Activated naive CD4-positive, alpha-beta T cell (primary cell): Measurements from ENCODE around the gene RUNX3.
"Not testable (repeated sequence)": the region's sequence is repeated elsewhere in the genome, so short reads cannot be mapped to it uniquely, and the experiment has no call there.

ENCODE experiments used
- DNase-seq, 4 experiments: peaks; one replicate each; lab custom pipeline; 2025; lab: John Stamatoyannopoulos, UW

RUNX3 gene

DNA sequence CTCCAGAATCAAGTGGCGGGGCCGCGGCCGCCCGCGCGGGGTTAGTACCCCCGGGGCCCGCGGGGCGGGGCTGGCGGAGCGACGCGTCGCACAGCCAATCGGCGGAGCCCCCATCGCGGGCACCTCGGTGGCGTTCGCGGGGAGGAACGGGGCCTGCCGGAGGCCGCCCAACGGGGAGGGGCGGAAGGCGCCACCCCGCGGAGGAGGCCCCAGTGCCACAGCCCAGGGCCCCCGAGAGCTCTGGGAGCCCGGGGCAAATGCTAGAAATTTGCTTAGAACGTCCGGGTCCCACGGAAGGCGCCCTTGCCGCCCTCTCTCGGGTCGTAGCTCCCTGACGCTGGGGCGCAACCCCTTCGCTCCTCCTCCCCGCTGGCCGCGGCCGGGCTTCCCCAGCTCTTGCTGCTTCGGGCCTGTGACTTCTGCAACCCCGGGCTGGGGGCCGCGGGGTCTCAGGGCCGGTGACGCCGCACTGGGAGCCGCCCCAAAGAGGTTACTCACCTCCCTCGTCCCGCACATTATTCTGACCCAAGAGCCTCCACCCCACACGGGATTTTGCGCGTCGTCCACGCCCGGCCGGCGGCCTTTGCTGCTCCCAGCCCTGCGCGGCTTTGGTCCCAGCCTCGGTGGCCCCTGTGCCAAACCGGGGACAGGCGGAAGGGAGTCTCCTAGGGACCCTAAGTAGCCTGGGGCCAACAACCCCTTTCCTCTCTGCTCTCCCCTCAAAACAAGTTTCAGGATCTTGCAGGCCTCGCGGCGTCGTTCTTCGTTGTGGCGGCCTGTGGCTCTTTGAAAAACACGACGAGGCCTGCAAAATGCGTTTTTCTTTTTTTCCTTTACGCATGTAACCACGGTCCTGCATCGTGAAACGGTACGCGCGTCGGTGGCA is at the start of gene RUNX3:
Gene RUNX3 (minus strand): TSS at position 17 of the 886 bp plus-strand sequence. CDS start 408 bp downstream, outside the sequence.
- peak; percentile 63 to 92 (median 78) for DNase-seq

DNA sequence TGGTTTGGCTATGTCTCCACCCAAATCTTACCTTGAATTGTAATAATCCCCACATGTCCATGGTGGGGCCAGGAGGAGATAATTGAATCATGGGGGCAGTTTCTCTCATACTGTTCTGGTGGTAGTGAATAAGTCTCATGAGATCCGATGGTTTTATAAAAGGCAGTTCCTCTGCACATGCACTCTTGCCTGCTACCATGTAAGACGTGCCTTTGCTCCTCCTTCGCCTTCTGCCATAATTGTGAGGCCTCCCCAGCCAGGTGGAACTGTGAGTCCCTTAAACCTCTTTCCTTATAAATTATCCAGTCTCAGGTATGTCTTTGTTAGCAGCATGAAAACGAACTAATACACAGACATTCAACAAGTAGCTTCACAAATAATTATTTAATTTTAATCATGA is 49.2 kb upstream of the RUNX3 start:
- not testable (repeated sequence) for DNase-seq

DNA sequence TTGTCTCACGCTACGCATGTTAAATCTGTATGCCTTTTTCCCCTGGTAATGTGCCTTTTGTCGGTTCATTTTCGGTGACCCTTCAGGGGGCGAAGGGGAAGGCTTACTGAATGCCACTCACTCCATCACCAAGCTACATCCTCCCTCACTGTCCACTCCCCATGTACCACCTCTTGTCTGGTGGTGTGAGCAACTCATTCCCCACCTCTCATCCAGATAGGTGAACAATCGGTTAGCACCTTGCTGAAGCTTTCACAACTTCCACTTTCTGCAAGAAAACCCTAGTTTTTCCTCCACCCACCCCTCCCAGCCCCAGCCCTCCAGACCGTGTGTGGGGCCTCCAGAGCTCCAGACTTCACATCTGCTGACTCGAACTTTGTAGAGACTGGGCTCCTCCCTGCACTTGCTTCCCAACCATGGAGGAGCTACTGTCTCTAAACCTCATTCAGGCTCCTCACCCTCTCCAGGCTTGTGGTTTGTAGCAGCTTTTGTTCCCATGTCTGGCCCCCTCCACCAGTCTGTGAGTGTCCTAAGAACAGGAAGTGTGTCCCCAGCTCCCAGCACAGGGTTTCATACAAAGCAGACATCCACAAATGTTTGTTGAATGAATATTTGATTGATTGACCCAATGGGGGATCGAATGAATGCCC is 48.4 kb upstream of the RUNX3 start:
- no peak for DNase-seq

DNA sequence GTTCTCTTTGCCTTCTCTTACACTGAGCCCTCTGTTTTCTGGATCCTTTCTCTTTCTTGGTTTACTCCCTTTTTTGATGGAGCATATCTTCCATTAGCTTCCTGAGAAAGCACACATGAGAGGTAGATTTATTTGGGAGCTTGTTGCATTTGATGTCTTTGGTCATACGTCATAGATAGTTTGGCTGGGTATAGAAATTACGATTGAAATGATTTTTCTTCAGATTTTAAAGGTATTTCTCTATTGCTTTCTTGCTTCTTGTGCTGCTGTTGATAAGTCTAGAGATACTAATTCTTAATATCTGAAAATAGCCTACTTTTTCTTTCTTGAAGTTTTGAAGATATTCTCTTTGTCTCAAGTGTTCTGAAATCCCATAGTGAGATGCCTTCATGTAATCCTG is 45.3 kb upstream of the RUNX3 start:
- no peak for DNase-seq

DNA sequence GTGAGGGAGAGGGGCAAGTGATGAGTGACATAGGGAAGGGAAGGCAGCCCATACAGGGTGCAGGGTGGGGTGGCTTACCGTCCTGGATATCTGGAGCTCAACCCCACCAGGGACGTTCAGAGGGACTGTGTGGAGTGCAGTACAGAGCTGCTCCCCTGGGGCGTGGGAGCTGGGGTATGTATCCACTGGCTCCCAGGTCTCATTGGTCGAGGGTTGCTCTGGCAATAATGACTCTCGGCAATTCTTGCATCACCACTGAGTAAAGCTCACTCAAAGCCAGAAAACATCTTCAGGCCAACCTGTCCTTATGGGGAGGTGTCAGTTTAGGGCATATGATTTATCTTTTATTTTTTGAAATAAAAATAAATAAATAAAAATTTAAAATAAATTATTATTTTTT is 43.2 kb upstream of the RUNX3 start:
- DNase-seq = no peak

DNA sequence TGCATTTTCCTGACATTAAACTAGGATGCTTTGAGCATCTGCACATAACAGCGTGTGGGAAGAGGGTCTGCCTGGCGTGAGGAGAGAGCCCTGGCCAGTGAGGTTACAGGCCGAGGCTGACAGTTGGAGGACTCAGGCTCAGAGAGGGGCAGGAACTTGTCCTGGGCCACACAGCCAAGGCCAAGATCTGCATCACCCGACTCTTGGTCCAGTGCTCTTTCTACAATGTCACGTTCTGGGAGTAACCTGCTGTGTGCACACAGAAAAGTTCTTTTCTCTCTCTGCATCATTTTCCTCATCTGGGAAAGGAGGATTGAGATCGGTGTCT is 42.8 kb upstream of the RUNX3 start:
- DNase-seq = no peak

DNA sequence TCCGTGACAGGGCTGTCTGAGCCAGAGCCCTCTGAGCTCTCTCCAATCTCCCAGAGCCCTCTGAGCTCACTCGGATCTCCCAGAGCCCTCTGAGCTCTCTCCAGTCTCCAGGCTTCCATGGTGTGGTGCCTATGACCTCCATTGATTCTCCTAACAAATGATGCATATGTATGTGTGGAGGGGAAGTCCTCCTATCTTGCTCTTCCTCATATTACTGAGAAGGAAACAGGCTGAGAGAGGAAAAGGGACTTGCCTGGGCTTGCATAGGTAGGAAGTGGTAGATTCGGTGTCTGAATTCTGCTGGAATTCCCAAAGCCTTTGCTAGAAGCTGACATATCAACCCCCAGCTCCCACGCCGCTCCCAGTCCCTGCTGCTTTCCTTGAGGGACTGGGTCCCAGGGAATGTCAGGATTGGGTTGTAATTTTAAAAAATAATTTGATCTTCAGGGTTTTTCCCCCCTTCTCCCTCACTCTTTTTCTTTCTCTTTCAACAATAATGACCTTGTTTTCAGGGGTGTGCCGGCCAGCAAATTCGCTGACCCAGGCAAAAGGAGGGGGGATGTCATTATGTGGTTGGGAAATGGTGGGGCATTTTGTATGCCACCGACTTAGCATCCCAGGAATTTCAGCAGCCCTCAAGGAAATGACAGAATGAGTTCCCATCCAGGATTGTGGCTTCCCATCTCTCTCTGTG is 42.3 kb upstream of the RUNX3 start:
- no peak for DNase-seq

DNA sequence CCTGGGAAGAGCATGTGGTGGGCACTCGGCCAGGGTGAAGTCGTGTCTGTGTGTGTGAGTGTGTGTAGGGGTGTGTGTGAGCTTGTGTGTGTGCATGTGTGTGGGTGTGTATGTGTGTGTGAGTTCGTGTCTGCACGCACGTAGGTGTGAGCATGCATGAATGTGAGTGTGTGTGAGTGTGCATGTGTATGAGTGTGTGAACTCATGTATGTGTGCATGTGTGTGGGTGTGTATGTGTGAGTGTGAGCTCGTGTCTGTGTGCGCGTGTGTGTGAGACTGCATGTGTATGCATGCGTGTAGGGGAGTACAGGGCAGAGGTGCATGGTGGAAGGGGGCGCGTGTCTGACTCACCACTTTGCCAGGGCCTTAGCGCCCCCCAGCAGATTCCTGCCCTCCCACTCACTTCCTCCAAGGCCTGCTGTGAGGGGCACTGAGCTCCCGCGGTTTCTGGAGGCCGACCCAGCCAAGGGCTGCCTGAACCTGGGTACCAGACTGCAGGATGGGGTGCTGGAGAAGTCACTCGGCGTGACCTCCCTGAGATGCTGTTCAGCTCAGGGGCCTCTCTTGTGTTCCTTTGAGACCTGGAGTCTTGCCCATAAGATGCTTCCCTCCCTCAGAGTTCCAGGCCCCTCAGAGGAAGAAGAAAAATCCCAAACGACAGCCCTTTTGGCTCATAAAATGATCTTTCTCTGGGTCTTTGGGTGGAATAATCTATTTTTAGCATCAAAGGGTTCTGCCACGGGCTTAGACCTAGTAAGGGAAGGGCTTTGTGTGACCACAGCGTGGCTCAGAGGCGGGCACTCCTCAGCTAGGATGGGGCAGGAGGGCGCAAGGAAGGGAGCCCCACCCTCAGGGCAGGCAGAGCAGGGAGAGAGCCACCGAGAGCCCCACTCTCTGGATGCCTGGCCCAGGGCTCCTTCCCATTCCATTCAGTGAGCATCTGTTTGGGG is 41.1 kb upstream of the RUNX3 start:
- no peak for DNase-seq

DNA sequence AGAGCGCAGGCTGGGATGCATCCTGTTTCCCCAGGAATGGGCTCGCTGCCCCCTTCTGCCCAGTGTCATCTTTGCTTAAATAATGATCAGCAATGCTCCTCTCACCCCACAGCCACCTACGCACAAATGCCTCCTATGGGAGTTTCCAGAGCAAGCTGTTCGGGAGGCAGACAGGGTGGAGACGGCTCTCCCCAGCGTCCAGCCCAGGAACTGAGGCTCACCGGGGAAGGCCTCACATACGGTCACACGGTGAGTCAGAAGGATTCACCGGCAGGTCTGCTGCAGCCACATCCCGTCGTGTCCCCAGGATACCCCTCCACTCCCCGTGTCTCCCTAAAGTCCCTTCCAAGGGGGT is 40.3 kb upstream of the RUNX3 start:
- DNase-seq = no peak

DNA sequence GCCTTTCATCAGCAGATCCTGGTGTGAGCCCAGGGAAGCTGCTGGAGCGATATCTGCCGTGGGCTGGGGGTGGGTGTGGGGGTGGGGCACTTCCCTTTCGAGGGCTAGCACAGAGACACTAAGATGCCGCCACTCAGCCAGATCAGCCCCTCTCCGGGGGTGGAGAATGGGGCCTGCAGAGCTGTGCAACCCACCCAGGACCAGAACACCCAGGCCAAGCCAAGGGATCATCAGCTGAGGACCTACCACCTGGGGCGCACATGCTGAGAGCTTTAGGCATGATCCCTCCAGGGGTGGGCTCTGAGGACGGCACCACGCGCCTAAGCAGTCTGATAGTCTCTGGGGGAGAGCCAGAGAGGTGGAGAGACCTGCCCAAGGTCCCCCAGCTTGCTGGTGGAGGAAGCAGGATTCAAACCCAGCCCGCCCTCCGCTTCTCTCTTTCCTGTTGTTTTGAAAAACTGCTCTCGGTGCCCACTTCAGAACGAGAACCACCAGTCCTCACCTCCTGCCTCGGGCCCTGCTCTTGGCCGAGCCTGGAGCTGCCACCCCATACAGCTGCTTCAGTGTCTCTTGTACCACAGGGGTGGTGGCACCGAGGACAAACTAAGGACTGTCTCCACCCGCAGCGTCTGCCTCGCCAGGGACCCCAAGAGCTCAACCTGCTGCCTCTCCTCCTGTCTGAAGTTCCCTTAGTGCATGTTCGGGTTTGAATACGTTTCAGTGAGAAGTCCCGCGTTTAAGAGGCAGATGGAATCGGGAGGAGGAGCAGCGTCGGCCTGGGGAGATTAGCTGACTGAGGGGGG is 39.7 kb upstream of the RUNX3 start:
- DNase-seq = no peak

DNA sequence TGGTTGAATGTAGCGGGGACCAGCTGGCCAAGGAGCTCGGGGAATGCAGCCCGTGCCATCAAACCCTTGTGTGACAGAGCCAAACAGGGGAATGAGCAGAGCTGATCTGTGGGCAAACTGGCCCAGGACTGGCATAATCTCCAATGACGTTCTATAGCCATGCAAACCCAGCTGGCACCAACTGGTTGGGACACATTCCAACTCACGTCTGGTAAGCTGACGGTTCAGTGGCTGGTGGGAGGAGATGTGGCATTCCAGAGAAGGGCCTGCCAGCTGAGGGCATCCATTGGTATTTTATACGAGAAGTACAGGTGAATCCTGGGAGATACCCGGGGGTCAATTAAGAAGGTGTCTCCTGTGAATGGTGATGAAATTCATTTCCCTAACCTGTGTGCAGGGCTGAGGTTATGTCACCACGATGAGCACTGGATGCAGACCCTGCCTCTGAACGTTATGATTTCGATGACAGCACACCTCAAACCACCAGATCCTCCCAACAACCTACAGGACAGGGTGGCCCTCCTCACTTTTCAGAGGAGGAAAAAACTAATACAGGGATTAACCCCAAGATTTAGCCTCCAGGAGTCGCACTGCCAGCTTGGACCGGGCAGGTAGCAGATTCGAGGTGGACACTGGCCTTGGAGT is 39.0 kb upstream of the RUNX3 start:
- no peak for DNase-seq

DNA sequence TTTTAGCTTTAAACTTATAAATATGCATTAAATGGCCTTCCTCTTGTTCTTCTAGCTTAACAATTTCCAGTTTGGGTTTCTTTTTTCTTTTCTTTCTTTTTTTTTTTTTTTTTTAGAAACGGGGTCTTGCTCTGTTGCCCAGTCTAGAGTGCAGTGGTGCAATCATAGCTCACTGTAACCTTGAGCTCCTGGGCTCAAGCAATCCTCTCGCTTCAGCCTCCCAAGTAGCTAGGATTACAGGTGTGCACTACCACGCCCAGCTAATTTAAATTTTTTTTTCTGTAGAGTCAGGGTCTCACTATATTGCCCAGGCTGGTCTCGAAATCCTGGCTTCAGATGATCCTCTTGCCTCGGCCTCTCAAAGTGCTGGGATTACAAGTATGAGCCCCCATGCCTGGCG is 37.9 kb upstream of the RUNX3 start:
- DNase-seq = no peak

DNA sequence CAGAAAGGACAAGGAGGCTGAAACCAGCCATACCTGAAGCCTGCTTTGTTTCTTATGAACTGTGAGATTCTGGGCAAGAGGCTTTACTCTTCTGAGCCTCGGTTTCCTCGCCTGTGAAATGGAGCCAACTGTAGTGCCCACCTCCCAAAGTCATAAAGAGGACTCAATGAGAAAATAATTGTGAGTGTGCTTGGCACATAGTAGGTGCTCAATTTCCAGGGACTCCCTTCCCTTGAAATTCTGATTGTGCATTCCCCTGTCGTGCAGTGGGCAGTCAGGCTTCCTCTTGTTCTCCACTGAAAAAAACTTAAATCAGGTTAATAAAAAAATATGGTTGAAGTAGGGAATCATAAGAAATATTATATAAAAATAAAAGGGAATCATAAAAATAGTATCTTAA is 37.5 kb upstream of the RUNX3 start:
- no peak for DNase-seq

DNA sequence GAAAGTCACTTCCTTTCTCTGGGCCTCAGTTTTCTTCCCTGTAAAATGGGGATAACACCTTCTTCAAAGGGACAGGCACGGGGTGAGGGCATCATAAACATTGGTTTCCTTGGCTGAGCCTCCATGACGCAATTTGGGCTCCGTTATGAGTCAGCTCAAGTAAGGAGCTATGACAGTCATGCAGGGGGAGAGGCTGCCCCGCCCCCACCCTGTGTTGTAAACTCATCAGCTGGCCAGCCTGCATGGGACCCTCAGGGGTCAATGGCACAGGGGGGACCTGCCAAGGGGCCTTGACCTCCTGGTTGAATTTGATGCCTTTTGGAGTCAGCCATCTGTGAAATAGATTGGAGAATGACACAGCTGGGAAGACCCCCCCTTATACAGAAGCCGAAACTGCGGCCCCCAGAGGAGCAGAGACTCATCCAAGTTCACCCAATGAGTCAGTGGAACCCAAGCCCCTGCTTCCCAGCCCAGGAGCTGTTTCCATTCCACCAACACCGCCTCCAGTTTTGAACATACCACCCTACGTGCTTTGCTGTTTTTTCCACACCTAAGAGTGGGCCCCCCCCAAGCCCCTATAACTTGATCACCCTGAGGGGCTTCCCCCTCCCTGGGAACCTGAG is 36.8 kb upstream of the RUNX3 start:
- DNase-seq = no peak

DNA sequence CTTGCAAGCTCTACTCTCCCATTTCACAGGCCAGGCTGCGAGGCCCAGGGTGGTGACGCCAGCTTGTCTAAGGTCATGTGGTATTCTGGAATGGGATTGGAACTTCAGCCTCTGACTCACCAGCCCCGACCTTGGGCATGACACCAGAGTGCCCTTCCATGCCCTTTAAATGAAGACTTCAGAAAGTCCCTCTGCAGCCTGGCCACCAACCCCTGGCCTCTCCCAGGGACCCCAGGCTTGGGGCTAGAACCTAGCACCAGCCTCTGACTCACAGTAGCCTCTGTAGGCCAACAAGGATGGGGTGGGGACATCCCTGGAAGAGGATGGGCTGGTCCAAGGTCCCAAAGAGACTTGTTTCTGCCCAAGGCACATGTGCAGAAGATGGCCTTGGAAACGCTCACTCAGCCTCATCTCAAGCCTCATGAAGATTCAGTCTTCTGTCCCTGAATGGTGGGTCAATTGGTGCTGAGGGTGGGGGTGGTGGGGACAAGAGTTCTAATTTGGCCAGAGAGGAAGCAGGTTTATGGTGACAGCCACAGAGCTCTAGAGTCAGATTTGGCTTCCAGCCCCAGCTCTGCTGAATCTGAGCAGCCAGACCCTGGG is 36.1 kb upstream of the RUNX3 start:
- no peak for DNase-seq

DNA sequence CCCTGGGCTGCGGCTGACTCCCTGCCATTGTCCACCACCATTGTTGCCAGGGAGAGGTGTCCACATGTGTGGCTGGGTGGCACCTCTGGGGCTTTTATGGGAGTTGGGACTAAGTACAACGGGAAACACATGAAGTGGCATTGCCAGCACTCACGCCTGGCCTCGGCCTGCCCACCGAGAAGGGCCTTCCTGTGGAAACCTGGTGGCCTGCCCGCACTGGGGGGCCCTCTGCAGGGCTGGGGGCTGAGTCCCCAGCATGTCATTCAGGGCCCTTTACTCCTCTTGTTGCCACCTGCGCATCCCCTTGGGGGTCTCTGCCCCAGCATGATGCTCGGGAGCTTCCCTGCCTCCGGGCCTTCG is 35.5 kb upstream of the RUNX3 start:
- DNase-seq = no peak

DNA sequence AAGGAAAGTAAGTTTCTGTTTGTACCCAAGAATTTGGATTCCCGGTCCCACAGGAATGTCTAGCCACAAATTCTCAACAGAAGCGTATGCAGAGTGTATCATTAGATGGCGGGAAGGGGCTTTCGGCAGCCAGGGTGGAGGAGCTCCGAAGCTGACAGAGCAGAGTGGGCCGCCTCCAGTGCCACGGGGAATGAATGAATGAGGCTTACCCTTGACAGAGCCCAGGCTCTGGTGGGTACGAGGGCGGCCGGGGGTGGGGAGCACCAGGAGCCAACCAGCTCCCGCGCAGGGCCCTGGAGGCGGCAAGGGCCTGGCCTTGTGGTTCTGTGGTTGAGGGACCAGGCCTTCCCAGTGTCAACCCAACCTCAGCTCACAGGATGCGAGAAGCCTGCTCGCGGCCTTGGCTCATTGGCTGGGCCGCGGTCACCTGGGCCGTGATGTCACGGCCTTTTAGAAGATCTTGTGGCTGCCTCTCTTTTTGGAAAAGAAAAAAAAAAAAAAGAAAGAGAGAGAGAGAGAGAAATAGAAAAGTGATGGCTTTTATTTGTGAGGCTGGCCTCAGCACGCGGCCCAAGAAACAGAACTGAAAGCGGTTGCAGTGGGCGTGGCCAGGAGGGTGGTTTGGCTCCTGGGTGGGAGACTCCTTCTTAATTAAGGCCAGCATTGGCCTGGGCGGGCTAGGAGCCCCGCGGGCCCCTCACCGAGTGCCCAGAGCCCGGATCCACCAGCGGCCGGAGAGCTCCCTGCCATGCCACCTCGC is 34.9 kb upstream of the RUNX3 start:
- peak; percentile 30 to 71 (median 51) for DNase-seq

DNA sequence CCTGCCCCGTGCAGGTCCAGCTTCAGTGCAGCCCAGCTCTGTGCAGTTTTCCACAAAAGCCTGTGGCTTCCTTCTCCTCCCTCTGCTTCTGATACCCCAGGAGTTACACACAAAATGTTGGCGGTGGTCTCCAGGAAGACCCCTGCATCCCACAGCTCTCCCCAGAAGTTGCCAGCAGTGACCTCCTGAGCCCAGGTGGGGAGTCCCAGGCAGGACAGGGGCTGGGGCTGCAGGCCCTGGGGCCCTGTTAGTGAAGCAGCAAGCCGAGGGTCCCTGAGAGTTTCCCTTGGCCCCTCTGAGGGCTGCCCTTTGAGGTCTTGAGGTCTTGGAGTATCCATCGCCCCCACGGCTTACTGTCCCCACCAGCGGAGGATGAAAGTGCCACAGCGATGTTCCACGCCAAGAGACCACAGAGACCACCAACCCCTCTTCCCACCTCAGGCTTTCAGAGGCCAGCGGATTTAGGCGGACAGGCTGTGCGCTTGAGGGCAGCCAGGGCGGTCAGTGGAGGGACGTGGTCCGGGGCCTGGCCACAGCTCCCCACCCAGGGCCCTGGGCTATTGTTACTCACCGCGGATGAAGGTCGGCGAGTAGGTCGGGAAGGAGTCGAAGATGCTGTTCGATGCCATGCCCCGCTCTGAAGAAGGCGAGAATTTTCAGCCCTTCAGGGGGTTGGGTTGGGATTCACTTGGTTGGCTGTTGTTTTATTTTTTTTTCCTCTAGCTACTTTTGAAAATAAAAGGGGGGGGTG is 34.0 kb upstream of the RUNX3 start:
- DNase-seq = no peak
